ENCODE measurements around the gene MPHOSPH6. TPM values are rescaled to one million over a fixed set of nuclear protein-coding genes. Genes with fewer than 3 reads are reported as not detected.

MPHOSPH6 gene
- total RNA-seq, 1 experiment from 2014 or later = 23.5 TPM

GRCh38 chr16:82138478-82139285 is 31.3 kb downstream of the MPHOSPH6 start:
- no peaks in the 10 kb centered on the region for H3F3A ChIP-seq (ENCODE audit: low read length, unreplicated experiment)
- H3K9me3 ChIP-seq (ENCODE audit: low read length) = no peaks in the 10 kb centered on the region
- H3K36me3 ChIP-seq (ENCODE audit: low read depth, low read length) = no peaks in the 10 kb centered on the region
- H3K9ac ChIP-seq (ENCODE audit: low read length) = no peak overlapping the region
- no peak overlapping the region for H2AFZ ChIP-seq (ENCODE audit: low read length)
- H3K27ac ChIP-seq (ENCODE audit: low read length) = no peak overlapping the region
- H3K27me3 ChIP-seq (ENCODE audit: low read length) = no peaks in the 10 kb centered on the region
- TF ChIP-seq EZH2phosphoT487 (IDR thresholded peaks at IDR 0.05; ENCODE audit: borderline replicate concordance, low read length) = no peak
- no peak for TF ChIP-seq CTCF (conservative IDR thresholded peaks at IDR 0.05; ENCODE audit: low read depth, low read length)
- TF ChIP-seq EZH2 (IDR thresholded peaks at IDR 0.05; ENCODE audit: low read length, unreplicated experiment) = no peak
- no peaks in the 10 kb centered on the region for H3K9me2 ChIP-seq (replicated peaks; ENCODE audit: low read length)
- H3K4me2 ChIP-seq (ENCODE audit: low read length) = no peak overlapping the region
- BruUV-seq (replicated peaks) = no TSS peak
- DNase-seq (no peak), ATAC-seq (no peak)
- intact Hi-C loops (cut with micrococcal nuclease) = no loop called here
- no peaks in the 10 kb centered on the region for H3K79me2 ChIP-seq (ENCODE audit: low read length)
- POLR2A ChIA-PET (ENCODE audit: unreplicated experiment) = no interaction called here
- H4K20me1 ChIP-seq (ENCODE audit: low read length) = no peaks in the 10 kb centered on the region
- H3K4me1 ChIP-seq (ENCODE audit: insufficient read depth, low read length) = no peaks in the 10 kb centered on the region
- CTCF ChIA-PET = no interaction called here
- no peak overlapping the region for H3K4me3 ChIP-seq (ENCODE audit: low read length)

GRCh38 chr16:82137822-82138167 is 32.2 kb downstream of the MPHOSPH6 start:
- CTCF ChIA-PET = no interaction called here
- Histone ChIP-seq H3F3A (ENCODE audit: low read length, unreplicated experiment) (no peaks in the 10 kb centered on the region), H4K20me1 (ENCODE audit: low read length) (no peaks in the 10 kb centered on the region), H3K36me3 (ENCODE audit: low read depth, low read length) (no peaks in the 10 kb centered on the region), H3K4me3 (ENCODE audit: low read length) (no peak overlapping the region), H2AFZ (ENCODE audit: low read length) (no peak overlapping the region), H3K9ac (ENCODE audit: low read length) (no peak overlapping the region), H3K4me2 (ENCODE audit: low read length) (no peak overlapping the region), H3K9me2 (replicated peaks; ENCODE audit: low read length) (no peaks in the 10 kb centered on the region), H3K27me3 (ENCODE audit: low read length) (no peaks in the 10 kb centered on the region), H3K27ac (ENCODE audit: low read length) (no peak overlapping the region), H3K9me3 (ENCODE audit: low read length) (no peaks in the 10 kb centered on the region), H3K4me1 (ENCODE audit: insufficient read depth, low read length) (no peaks in the 10 kb centered on the region), H3K79me2 (ENCODE audit: low read length) (no peaks in the 10 kb centered on the region)
- no peak for DNase-seq
- ATAC-seq = no peak
- POLR2A ChIA-PET (ENCODE audit: unreplicated experiment) = no interaction called here
- no TSS peak for BruUV-seq (replicated peaks)
- intact Hi-C loops (cut with micrococcal nuclease) = no loop called here
- no peak for TF ChIP-seq EZH2phosphoT487 (IDR thresholded peaks at IDR 0.05; ENCODE audit: borderline replicate concordance, low read length)

- no peak overlapping the region for H2AFZ ChIP-seq (ENCODE audit: low read length)
- no peaks in the 10 kb centered on the region for H3K4me1 ChIP-seq (ENCODE audit: insufficient read depth, low read length)
- no peaks in the 10 kb centered on the region for H3K79me2 ChIP-seq (ENCODE audit: low read length)
- intact Hi-C loops (cut with micrococcal nuclease) = no loop called here
- DNase-seq (no peak), ATAC-seq (no peak)
- H3K27ac ChIP-seq (ENCODE audit: low read length) = no peak overlapping the region
- no peaks in the 10 kb centered on the region for H4K20me1 ChIP-seq (ENCODE audit: low read length)
- H3K4me2 ChIP-seq (ENCODE audit: low read length) = no peak overlapping the region
- BruUV-seq (replicated peaks) = no TSS peak
- no peak overlapping the region for H3K4me3 ChIP-seq (ENCODE audit: low read length)
- CTCF ChIA-PET = no interaction called here
- H3K9ac ChIP-seq (ENCODE audit: low read length) = no peak overlapping the region
- POLR2A ChIA-PET (ENCODE audit: unreplicated experiment) = no interaction called here
- no peaks in the 10 kb centered on the region for H3F3A ChIP-seq (ENCODE audit: low read length, unreplicated experiment)
- H3K9me3 ChIP-seq (ENCODE audit: low read length) = no peaks in the 10 kb centered on the region
- TF ChIP-seq EZH2phosphoT487 (IDR thresholded peaks at IDR 0.05; ENCODE audit: borderline replicate concordance, low read length) (no peak), EZH2 (IDR thresholded peaks at IDR 0.05; ENCODE audit: low read length, unreplicated experiment) (no peak), CTCF (conservative IDR thresholded peaks at IDR 0.05; ENCODE audit: low read depth, low read length) (no peak)
- H3K9me2 ChIP-seq (replicated peaks; ENCODE audit: low read length) = no peaks in the 10 kb centered on the region
- H3K27me3 ChIP-seq (ENCODE audit: low read length) = no peaks in the 10 kb centered on the region
- no peaks in the 10 kb centered on the region for H3K36me3 ChIP-seq (ENCODE audit: low read depth, low read length)
Observed at GRCh38 chr16:82136956-82137821, 32.8 kb downstream of the MPHOSPH6 start.

Data from PC-3 (cell line).